GM18519 (cell line): Measurements from ENCODE around the gene PRDM12.
"Not testable (repeated sequence)": the region's sequence is repeated elsewhere in the genome, so short reads cannot be mapped to it uniquely, and the experiment has no call there.

Experiments
- ATAC-seq: cut with Tn5 transposase; IDR thresholded peaks from one replicate; pipeline ENCODE4 v1.9.1; 2021; ENCODE audit warnings: mild to moderate bottlenecking, moderate library complexity; ENCODE audit not compliant: unreplicated experiment, low FRiP score

The PRDM12 gene

DNA sequence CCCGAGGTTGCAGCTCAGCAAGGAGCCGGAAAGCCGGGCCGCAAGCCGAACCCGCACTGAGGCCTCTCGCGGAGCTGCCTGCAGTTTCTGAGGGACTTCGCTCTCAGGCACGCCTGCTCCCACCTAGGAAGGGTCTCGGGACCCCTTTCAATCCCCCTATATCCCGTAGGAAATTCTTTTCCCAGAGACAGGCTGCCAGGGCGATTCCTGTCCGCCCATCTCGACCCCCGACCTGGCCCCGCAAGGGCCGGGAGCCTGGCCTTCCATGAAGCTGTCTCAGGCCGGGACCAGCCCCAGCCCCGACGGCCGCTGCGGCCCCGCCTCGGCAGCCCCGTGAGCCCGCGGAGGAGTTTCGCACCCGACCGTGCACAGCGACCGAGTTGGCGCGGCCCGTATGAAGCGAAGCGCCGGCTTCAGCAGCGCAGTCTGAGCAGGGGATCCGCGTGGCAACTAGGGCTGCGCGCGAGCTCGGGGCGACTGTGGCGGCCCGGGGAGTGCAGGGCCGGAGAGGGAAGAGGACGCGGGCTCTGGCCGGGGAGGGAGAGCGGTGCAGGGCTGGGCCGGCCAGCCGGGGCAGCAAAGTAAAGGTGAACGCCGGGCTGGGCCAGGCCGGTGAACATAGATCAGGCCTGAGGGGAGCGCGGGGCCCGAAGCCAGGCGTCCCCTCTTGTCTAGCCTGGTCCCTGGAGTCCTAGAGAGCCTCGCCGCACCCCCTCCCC, 977 bp upstream of the PRDM12 start:
- no peak for ATAC-seq

DNA sequence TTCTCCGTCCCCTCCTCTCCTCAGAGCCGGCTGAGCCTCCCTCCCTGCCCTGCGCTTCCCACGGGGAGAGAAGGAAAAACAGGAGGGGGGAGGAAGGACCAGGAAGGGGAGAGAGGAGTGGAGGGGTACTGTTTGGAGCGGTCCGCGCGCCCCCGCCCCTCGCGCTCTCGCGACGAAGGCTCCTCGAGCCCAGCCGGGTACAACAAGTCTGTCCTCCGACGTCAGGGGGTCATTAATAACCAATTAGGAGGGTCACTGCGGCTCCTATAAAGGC, 480 bp upstream of the PRDM12 start:
- no peak for ATAC-seq

DNA sequence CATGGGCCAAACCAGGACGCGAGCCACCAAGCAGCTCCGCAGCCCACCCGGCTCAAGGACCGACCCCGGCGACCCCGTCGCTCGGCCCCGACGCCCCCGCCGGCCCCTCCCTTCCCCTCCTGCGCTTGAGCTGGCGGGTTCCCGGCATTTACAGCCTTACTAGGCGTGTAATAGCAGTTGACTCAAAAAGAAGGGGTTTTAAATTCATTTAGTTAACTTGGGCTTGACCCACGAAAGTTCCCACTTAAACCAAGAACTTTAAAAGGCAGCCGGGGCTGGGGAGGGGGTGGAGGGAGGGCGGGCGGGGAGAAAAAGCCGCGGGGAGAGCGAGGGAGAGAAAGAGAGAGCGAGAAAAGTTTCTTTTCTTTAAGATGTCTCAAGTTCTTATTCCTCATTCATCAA, 636 bp downstream of the PRDM12 start:
- ATAC-seq = no peak

DNA sequence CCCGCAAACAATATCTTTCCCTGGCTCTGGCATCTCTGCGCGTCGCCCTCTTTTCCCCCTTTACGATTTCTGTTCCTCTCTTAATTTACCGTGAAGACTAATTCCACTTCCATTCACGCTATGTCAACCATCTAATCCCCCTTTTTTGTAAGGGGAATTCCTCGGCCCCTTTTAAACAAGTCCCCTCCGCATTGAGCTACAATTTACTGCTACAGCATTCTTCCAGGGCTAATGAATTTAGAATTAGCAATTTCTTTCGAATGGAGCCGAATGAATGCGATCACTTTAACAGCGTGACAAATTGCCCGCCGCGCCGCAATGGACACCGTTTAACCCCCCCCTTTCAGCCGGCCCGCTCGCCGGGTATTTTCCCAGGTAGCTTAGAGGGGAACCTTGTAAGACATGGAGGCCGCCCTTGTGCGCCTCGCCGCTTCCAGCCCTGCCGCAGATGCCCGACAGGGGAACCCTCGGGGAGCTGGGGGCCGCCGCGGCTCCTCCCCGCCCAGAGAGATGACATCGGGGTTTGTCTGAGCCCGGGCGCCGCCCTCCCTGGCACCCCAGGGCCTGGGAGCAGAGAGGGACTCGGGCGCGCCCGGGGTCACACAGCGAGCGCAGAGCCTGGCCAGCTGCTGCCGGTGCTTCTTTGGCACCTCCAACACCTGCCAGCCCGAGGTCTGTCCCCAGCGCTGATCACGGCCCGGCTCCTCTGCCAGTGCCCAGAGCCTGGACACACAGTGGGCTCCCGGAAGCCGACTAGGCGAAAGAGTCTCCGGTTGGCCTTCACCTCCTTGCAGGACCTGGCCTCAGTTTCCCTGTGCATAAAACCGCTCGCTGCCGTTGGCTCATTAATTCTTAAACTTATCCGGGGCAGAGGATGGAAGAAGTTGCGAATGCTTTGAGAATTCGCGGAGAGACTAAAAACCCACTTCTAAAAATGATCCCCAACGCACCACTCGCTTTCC, 1.3 kb downstream of the PRDM12 start:
- no peak for ATAC-seq

DNA sequence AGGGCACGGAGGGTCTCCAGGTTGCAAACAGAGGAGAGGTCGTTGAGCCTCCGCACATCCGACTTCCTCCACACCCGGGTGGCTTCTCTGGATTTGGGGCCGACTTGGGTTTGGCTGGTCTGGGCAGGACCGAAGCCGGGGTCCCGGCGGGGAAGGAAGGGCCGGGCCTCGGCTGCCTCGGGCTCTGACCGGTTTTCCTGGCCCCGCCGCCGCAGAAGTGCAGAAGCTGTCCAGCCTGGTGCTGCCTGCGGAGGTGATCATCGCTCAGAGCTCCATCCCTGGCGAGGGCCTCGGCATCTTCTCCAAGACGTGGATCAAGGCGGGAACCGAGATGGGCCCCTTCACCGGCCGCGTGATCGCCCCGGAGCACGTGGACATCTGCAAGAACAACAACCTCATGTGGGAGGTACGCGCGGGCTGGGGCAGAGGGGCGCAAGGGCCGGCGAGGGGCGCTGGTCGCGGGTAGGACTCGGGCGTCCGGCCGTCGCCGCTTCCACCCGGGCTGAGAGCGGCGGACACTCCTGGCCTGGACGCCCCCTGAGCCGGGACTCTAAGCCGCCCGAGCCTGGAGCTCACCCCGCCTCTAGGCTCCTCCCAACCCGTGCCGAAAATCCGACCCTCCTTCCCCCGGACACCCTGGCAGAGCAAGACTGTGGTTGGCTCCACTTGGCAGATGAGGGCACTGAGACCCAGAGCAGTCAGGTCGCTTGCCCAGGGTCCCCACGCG, 2.2 kb downstream of the PRDM12 start:
- ATAC-seq = no peak

DNA sequence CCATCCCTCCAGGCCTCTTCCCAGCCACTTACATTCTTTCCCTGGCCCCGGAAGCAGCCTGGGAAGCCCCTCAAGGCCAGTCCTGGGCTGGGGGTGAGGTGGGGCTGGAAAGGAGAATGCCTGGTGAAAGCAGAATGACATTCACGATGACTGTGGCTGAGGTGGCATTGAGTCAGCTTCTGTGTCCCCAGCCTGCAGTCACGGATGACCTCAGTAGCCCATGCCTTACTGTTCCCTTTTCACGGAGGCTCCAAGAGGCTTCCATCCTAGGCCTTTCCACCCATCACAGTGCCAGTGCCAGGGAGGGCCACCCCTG, 2.7 kb downstream of the PRDM12 start:
- ATAC-seq = no peak

DNA sequence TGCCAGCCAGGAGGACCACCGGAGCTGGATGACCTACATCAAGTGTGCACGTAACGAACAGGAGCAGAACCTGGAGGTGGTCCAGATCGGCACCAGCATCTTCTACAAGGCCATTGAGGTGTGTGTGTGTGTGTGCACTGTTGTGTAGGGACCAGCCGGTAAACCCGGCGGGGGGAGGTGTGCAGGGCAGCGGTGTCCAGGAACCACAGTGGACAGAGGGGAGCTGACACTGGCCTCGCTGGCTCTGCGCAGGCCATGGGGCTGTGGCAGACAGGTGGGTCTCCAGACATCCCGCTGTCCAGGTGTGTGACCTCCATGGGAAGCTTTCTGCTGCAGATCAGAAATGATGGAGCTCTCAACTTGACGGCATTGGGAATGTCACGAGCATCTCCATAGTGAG, 3.8 kb downstream of the PRDM12 start:
- ATAC-seq = no peak

DNA sequence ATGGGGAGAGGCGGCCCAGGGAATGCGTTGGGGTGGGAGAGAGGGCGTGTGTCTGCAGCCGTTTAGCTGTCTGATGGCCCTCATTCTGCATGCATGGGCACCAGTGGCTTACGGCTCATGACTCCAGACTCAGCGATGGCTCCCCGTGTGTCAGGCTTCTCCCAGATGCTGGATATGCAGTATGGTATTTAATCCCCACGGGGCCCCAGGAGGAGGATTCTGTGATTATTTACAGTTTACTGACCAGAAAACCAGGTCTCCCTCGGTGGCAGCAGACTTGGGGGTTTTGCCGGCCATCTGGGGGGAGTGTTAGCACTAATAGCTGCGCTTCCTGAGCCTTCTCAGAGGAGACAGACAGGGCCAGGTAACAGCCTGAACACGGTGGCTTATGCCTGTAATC, 4.3 kb downstream of the PRDM12 start:
- ATAC-seq = no peak

DNA sequence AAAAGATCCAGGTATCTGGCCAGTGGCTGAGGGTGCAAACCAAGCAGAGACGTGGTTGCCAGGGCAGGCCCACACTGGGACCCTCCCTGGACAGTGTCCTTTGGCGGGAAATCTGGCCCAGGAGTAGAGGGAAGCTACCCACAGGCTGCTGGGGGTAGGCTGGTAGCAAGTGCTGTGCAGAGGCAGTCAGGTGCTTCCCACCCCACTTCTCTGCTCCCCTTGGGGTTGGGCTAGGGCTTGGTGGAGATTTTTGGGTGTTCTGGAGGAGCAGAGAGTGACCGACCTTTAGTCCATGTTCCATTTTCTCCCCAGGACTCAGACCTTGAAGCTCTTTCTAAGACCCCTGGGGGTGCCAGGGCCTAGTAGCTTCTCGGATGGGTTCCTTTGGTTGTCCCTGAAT, 5.6 kb downstream of the PRDM12 start:
- no peak for ATAC-seq

DNA sequence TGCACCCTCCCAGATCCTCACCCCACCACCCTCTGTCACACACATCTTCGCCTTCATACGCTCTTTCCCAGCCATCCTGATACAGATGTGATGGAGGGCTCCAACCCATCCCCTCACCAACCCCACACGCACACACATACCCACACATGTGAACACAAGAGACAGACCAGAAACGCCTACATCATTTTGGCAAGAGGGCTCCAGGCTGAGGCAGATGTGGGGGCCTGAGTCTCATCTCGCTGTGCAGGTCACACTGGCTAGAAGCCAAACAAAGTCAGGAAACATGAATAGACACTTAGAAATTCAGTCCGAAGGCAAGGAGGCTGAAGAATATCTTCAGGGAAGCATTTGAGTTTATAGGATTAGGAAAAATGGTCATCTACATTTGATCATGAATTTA, 6.2 kb downstream of the PRDM12 start:
- ATAC-seq = no peak

DNA sequence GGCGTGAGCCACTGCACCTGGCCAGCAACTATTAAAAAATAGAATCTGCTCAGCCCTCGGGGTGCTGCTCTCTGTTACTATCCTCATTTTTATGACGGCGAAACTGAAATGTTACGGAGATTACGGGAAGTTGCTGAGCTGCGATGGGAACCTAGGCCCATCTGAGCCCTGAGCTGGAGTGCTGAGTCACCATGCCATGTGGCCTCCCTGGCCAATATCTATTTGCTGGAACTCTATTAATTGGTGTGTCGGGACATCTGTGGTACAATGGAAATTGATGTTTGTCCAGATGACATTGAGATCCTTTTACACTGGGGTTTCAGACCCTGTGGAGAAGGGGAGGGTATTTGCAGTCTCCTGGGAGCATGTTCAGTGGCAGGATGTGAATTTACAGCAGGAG, 8.1 kb downstream of the PRDM12 start:
- no peak for ATAC-seq

DNA sequence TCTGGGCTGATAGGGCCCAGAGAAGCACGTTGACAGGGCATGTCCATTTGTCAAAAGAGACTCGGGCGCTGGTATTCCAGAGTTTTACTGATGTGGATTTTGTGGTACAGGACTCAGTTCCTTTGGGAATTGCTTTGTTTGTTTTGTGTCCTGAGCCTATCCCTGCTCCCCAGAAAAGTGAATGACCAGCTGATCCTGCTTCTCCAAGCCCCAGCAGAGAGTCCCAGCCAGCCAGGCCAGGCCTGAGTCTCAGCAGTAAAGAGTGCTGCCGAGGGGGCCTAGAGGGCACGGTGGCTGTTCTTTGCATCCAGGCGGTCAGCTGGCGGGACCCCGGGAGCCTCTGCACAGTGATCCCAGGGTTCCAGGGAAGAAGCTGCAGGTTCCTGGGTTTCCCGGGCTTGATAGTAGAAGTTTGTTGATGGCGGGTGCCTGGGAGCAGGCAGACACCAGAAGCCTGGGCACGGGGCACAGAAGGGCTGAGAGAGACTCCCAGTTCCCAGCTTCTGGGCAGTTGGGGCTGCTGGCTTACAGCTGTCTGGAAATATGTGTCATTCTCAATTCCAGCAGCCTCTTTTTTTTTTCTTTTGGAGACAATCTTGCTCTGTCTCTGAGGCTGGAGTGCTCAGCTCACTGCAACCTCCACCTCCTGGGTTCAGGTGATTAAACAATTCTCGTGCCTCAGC, 8.7 kb downstream of the PRDM12 start:
- ATAC-seq = no peak

DNA sequence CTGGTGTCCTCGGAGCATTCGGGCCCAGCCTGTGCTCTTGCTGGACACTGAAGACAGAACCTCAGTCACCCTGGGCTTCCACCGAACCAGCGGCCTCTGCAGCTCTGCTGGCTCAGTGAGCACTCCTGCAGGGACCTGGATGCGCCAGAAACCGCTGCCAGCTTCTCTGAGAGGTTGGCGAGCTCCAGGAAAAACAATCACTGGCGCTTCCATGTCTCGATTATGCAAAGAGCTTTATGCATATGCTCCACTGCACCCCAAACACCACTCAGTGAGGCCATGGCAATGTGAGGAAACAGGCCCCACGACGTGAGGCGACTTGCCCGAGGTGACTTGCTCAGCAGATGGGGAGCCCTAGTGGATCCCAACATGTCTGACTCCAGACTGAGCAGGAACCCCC, 11.0 kb downstream of the PRDM12 start:
- ATAC-seq = no peak

DNA sequence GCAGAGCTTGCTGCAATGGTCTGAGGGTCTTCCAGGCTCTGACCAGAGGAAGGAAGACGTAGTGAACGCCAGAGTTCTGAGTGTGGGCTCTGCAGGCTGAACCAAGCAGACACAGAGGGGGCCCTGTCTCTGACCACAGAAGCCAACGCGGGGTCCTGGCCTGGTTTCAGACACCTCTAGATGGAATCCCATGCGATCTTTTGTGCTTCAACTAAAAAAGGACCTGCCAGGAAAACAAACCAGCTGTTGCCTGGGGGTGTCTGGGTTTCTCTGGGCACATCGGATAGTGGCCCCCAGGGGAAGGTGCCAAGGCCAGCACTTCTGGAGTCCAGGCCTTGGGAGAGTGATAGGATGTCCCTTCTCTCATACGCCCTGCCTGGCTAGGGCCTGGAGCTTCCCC, 12.9 kb downstream of the PRDM12 start:
- no peak for ATAC-seq

DNA sequence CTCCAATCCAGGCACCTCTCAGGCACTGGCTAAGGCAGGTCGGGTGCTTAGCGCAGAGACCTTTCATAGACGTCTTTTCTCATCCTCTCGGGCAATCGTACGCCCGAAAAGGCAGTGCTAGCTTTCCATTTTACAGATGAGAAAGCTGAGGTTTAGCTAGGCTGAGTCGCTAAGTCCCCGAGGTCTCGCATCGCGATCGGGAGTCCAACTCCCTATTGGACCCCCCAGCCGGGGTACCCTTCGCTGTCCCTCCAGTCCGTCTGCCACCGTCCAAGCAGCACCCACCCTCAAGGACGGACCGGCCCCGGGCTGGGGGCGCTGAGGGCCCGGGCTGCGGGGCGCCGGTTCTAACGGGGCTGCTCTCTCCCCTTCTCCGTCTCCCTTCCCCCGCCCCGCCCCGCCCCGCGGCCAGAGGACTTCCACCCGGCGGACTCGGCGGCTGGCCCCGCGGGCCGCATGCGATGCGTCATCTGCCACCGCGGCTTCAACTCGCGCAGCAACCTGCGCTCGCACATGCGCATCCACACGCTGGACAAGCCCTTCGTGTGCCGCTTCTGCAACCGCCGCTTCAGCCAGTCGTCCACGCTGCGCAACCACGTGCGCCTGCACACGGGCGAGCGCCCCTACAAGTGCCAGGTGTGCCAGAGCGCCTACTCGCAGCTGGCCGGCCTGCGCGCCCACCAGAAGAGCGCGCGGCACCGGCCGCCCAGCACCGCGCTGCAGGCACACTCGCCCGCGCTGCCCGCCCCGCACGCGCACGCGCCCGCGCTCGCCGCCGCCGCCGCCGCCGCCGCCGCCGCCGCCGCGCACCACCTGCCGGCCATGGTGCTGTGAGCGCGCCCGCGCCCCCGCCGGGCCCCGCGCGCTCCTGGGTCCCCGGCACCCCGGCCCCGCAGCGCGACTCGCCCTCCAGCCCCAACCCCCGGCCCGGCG, 16.7 kb downstream of the PRDM12 start:
- peak; percentile 44 for ATAC-seq

DNA sequence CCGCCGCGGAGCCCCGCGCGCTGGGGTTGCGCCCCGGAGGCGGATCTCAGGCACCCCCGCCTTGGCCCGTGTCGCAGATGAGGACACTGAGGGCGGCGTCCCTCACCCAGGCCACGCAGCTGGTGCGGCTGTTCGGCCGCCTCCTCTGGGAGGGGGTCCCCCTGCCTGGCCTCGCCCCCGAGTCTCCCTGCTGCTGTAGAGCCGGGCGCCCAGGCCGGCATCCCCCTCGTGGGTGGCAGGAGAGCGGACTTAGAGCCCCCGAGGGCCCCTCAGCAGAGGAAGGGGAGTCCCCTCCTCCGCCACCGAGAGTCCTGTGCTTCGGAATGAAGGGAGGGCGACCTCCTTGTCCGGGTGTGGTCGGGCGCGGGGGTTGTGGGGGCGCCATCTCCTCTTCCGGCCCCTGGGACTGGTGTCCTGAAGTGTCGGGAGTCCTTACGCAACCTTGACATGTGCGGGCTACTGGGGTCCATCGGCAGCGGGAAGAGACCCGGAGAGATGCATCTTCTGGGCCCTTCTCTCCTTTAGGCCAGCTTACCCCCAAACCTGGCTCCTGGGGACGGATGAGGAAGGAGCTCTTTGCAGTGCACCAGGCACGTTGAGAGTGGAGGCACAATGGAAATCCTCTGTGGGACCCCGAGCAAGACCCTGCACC, 17.5 kb downstream of the PRDM12 start:
- ATAC-seq = peak; percentile 25

DNA sequence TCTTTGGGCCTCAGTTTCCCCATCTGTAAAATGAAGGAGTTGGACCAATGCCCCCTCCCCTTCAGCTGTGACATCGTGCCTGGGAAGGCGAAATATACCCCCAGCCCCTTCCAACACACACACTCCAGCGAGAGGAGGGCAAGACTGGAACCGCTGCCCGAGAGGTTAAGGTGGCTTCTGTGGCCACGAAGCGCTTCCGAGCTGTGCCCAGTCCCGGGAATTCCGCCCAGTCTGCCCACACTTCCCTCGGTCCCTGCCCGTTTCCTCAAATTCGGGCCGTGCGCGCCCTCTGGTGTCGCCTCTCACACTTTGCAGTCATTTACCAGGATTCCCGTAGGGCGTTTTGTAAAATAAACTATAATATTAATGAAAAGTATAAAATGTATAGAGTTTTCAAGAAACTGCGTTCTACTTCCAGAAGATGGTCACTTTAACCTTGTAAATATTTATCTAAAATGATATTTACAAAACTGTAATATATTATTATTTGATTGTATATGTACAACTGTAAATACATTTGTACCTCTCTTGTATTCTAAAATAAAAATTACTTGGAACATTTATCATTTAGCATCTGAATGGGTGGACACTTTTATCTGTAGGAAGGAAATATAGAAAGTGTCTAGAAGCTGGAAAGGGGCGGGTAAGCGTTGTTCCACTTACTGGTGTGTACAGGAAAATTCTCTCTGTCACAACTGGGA, 18.2 kb downstream of the PRDM12 start:
- no peak for ATAC-seq

DNA sequence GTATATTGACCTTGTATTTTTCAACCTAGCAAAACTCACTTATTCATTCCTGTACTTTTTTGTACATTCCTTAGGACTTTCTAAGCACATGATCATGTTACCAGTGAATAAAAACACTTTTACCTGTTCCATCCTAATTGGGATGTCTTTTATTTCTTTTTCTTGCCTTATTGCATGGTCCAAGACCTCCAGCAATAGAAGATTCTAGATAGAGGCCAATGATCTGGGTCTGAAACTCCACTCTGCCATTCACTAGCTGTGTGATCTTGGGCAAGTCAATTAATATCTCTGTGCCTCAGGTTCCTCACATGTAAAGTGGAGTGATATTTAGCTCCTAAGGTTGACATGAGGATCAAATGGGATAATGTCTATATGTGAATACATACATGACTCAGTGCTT, 20.7 kb downstream of the PRDM12 start:
- no peak for ATAC-seq

DNA sequence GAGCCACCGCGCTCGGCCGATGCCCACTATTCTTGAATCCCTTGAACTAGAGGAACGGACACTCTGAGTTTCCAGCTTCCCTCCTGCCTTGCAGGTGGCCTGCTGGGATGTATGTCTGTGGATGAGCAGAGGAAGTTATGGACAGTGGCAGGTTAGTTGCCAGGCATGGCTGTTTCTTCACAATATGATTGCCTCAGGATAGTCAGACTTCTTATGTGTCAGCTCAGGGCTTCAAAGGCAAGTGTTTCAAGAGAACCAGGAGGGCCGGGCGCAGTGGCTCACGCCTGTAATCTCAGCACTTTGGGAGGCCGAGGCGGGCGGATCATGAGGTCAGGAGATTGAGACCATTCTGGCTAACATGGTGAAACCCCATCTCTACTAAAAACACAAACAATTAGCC, 21.6 kb downstream of the PRDM12 start:
- ATAC-seq = not testable (repeated sequence)
